Hepatocyte (in vitro differentiated cells): ENCODE measurements around the gene KLF1. TPM values are rescaled to one million over a fixed set of nuclear protein-coding genes. Genes with fewer than 3 reads are reported as not detected.
"Not testable (repeated sequence)": the region's sequence is repeated elsewhere in the genome, so short reads cannot be mapped to it uniquely, and the experiment has no call there.

Experiments
- DNase-seq: peaks from one replicate; pipeline ENCODE4 v3.0.0-alpha.2; 2016; ENCODE audit warnings: low spot score
- H2AFZ ChIP-seq: fragments of 200-600 bp; sonication (generic); 2 replicates; pipeline ENCODE4 v1.6.0; 2016; ENCODE audit warnings: antibody characterized with exemption, mild to moderate bottlenecking
- H3K27ac ChIP-seq: fragments of 200-600 bp; sonication (generic); 2 replicates; pipeline ENCODE4 v1.5.1; 2016; ENCODE audit warnings: mild to moderate bottlenecking
- H3K27me3 ChIP-seq: fragments of 200-600 bp; sonication (generic); 2 replicates; pipeline ENCODE4 v1.6.1; 2016
- H3K36me3 ChIP-seq: fragments of 200-600 bp; sonication (generic); replicated peaks from 2 replicates; pipeline ENCODE4 v1.5.1; 2016; ENCODE audit warnings: low read depth; ENCODE audit not compliant: insufficient read depth
- H3K4me1 ChIP-seq: fragments of 200-600 bp; sonication (generic); 2 replicates; pipeline ENCODE4 v1.5.1; 2016; ENCODE audit warnings: mild to moderate bottlenecking, moderate library complexity; ENCODE audit not compliant: insufficient read depth
- H3K4me2 ChIP-seq: fragments of 200-600 bp; sonication (generic); 2 replicates; pipeline ENCODE4 v1.6.0; 2016
- H3K4me3 ChIP-seq: fragments of 200-600 bp; sonication (generic); 2 replicates; pipeline ENCODE4 v1.5.1; 2016; ENCODE audit warnings: mild to moderate bottlenecking
- H3K79me2 ChIP-seq: fragments of 200-600 bp; sonication (generic); 2 replicates; pipeline ENCODE4 v1.6.0; 2017; ENCODE audit warnings: mild to moderate bottlenecking
- H3K9me2 ChIP-seq: fragments of 200-600 bp; sonication (generic); replicated peaks from 2 replicates; pipeline ENCODE4 v1.6.0; 2017; ENCODE audit warnings: mild to moderate bottlenecking; ENCODE audit not compliant: insufficient read depth
- H3K9me3 ChIP-seq: fragments of 200-600 bp; sonication (generic); 2 replicates; pipeline ENCODE4 v1.5.1; 2016; ENCODE audit warnings: low read depth, mild to moderate bottlenecking
- H4K20me1 ChIP-seq: fragments of 200-600 bp; sonication (generic); 2 replicates; pipeline ENCODE4 v1.6.0; 2016; ENCODE audit warnings: mild to moderate bottlenecking; ENCODE audit not compliant: insufficient read depth, poor library complexity, severe bottlenecking
- EZH2 ChIP-seq: fragments of 200-600 bp; sonication (generic); IDR thresholded peaks from 2 replicates; pipeline ENCODE4 v1.6.1; 2016; ENCODE audit warnings: antibody characterized with exemption, mild to moderate bottlenecking, borderline replicate concordance
- WGBS: methylation state at CpG from one replicate; pipeline ENCODE4 v1.1.6; 2016; ENCODE audit warnings: low lambda C conversion rate; ENCODE audit errors: missing lambda C conversion rate; 5-methylcytosine and 5-hydroxymethylcytosine counted together
- polyA plus RNA-seq: library from polyadenylated mRNA; unstranded; fragments of >200 nt; fragmentation: Nextera tagmentation; extraction: Ambion mirVana; gene quantifications from 2 replicates; pipeline ENCODE4 v1.2.1, GENCODE V29; 2016
- total RNA-seq: library from RNA; depleted of rRNA; stranded (reverse); fragments of >200 nt; gene quantifications from 2 replicates; pipeline ENCODE4 v1.2.3, GENCODE V29; 2014
- TF ChIP-seq, protein P1 (sequence below): fragments of 200-600 bp; sonication (generic); IDR thresholded peaks from 2 replicates; pipeline ENCODE4 v1.5.1; 2016; ENCODE audit warnings: antibody characterized with exemption, mild to moderate bottlenecking; ENCODE audit not compliant: poor library complexity

Gene KLF1
- total and polyA plus RNA-seq, 2 experiments from 2014 or later: 0.37 TPM; not detected in 1

- Histone ChIP-seq H3K9me2 (no peaks in the 10 kb centered on the region), H3K4me1 (no peaks in the 10 kb centered on the region), H3K27ac (no peak overlapping the region), H3K79me2 (no peaks in the 10 kb centered on the region), H3K36me3 (no peaks in the 10 kb centered on the region), H3K4me2 (no peak overlapping the region), H3K9me3 (no peaks in the 10 kb centered on the region), H3K4me3 (no peak overlapping the region), H4K20me1 (no peaks in the 10 kb centered on the region), H2AFZ (no peak overlapping the region), H3K27me3 (no peaks in the 10 kb centered on the region)
- TF ChIP-seq, protein P1, sequence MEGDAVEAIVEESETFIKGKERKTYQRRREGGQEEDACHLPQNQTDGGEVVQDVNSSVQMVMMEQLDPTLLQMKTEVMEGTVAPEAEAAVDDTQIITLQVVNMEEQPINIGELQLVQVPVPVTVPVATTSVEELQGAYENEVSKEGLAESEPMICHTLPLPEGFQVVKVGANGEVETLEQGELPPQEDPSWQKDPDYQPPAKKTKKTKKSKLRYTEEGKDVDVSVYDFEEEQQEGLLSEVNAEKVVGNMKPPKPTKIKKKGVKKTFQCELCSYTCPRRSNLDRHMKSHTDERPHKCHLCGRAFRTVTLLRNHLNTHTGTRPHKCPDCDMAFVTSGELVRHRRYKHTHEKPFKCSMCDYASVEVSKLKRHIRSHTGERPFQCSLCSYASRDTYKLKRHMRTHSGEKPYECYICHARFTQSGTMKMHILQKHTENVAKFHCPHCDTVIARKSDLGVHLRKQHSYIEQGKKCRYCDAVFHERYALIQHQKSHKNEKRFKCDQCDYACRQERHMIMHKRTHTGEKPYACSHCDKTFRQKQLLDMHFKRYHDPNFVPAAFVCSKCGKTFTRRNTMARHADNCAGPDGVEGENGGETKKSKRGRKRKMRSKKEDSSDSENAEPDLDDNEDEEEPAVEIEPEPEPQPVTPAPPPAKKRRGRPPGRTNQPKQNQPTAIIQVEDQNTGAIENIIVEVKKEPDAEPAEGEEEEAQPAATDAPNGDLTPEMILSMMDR: no peak
- DNase-seq: no peak
- WGBS: 79% methylated on average over 1 of the region's 1 CpG
These were observed 30.3 kb downstream of the KLF1 start for GRCh38 chr19:12856653-12857052.

GRCh38 chr19:12847159-12848139 is 39.6 kb downstream of the KLF1 start:
- WGBS: 27% methylated on average over 63 of the region's 69 CpGs
- Histone ChIP-seq H3K79me2 (no peaks in the 10 kb centered on the region), H3K9me2 (no peaks in the 10 kb centered on the region), H3K27me3 (no peaks in the 10 kb centered on the region), H3K27ac (no peak overlapping the region), H3K4me1 (no peaks in the 10 kb centered on the region), H3K36me3 (no peaks in the 10 kb centered on the region), H2AFZ (peak overlapping the region; percentile 59), H3K4me2 (peak overlapping the region; percentile 76), H3K9me3 (no peaks in the 10 kb centered on the region), H3K4me3 (no peak overlapping the region), H4K20me1 (no peaks in the 10 kb centered on the region)
- DNase-seq: peak; percentile 93
- TF ChIP-seq, protein P1: peak; percentile 99
- no peak for TF ChIP-seq EZH2

DNA sequence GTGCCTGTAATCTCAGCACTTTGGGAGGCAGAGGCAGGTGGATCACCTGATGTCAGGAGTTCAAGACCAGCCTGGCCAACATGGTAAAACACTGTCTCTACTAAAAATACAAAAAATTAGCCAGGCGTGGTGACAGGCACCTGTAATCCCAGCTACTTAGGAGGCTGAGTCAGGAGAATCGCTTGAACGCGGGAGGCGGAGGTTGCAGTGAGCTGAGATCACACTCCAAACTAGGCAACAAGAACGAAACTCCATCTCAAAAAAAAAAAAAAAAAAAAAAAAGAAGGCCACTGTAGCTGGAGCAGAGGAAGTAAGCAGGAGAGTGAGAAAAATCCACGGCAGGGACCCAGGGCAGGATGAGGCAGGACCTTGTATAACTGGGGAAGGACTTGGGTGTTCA is 40.4 kb downstream of the KLF1 start:
- H3K36me3 ChIP-seq, H3K9me2 ChIP-seq, H3K27ac ChIP-seq, H4K20me1 ChIP-seq, H3K4me3 ChIP-seq, H3K9me3 ChIP-seq, H3K27me3 ChIP-seq, H3K79me2 ChIP-seq, H3K4me1 ChIP-seq, DNase-seq, H2AFZ ChIP-seq, H3K4me2 ChIP-seq: not testable (repeated sequence)
- 91% methylated on average over 6 of the region's 7 CpGs for WGBS

GRCh38 chr19:12843999-12844732 is 42.8 kb downstream of the KLF1 start:
- H3K79me2 ChIP-seq: no peaks in the 10 kb centered on the region
- H3K9me2 ChIP-seq: no peaks in the 10 kb centered on the region
- no peak overlapping the region for H3K27ac ChIP-seq
- TF ChIP-seq, protein P1: no peak
- H3K4me1 ChIP-seq: no peaks in the 10 kb centered on the region
- H3K4me2 ChIP-seq: no peak overlapping the region
- WGBS: 87% methylated on average over 3 of the region's 3 CpGs
- no peak for DNase-seq
- H3K27me3 ChIP-seq: peaks cover 29% of the 10 kb centered on the region
- no peaks in the 10 kb centered on the region for H4K20me1 ChIP-seq
- no peak overlapping the region for H3K4me3 ChIP-seq
- H3K36me3 ChIP-seq: no peaks in the 10 kb centered on the region
- H2AFZ ChIP-seq: no peak overlapping the region
- no peaks in the 10 kb centered on the region for H3K9me3 ChIP-seq
